ENCODE measurements around the gene LRRC34.

LRRC34 gene

GRCh38 chr3:169813757-169814517 lies 1.2 kb upstream of the LRRC34 start:
- peak; percentile 68 for DNase-seq (ENCODE audit: low read depth)

GRCh38 chr3:169813278-169813677 lies 574 bp upstream of the LRRC34 start:
- no peak for DNase-seq (ENCODE audit: low read depth)

GRCh38 chr3:169811631-169812331 lies 923 bp downstream of the LRRC34 start:
- DNase-seq (ENCODE audit: low read depth): no peak

GRCh38 chr3:169809230-169809795 lies 3.4 kb downstream of the LRRC34 start:
- no peak for DNase-seq (ENCODE audit: low read depth)

GRCh38 chr3:169804681-169805080 lies 8.0 kb downstream of the LRRC34 start:
- no peak for DNase-seq (ENCODE audit: low read depth)

GRCh38 chr3:169792359-169792758 lies 20.3 kb downstream of the LRRC34 start:
- DNase-seq (ENCODE audit: low read depth): no peak

GRCh38 chr3:169790687-169791429 lies 21.8 kb downstream of the LRRC34 start:
- DNase-seq (ENCODE audit: low read depth): no peak

- DNase-seq (ENCODE audit: low read depth): no peak
Measured at GRCh38 chr3:169790219-169790618, 22.5 kb downstream of the LRRC34 start.

GRCh38 chr3:169787791-169788190 lies 24.9 kb downstream of the LRRC34 start:
- no peak for DNase-seq (ENCODE audit: low read depth)

- no peak for DNase-seq (ENCODE audit: low read depth)
Measured at GRCh38 chr3:169787120-169787519, 25.6 kb downstream of the LRRC34 start.

GRCh38 chr3:169781209-169781855 lies 31.4 kb downstream of the LRRC34 start:
- no peak for DNase-seq (ENCODE audit: low read depth)

- DNase-seq (ENCODE audit: low read depth): no peak
Measured at GRCh38 chr3:169780742-169781141, 32.0 kb downstream of the LRRC34 start.

GRCh38 chr3:169777822-169778221 lies 34.9 kb downstream of the LRRC34 start:
- no peak for DNase-seq (ENCODE audit: low read depth)

GRCh38 chr3:169774186-169774585 lies 38.5 kb downstream of the LRRC34 start:
- no peak for DNase-seq (ENCODE audit: low read depth)

- peak; percentile 88 for DNase-seq (ENCODE audit: low read depth)
Measured at GRCh38 chr3:169772897-169773816, 39.5 kb downstream of the LRRC34 start, which contains the start of gene MYNN. TSS of gene MYNN (plus strand) at chr3:169773396. CDS start at chr3:169774296, 900 bp downstream.

- no peak for DNase-seq (ENCODE audit: low read depth)
Measured at GRCh38 chr3:169772305-169772896, 40.3 kb downstream of the LRRC34 start.

- no peak for DNase-seq (ENCODE audit: low read depth)
Measured at GRCh38 chr3:169771497-169772304, 41.0 kb downstream of the LRRC34 start.

- DNase-seq (ENCODE audit: low read depth): peak; percentile 51
Measured at GRCh38 chr3:169769287-169770181, 43.2 kb downstream of the LRRC34 start, which contains the start of gene ACTRT3. TSS of gene ACTRT3 (minus strand) at chr3:169769561. CDS start at chr3:169769520, 41 bp downstream.
